K562 (cell line): ENCODE data around the gene GSDME. TPM values are rescaled to one million over a fixed set of nuclear protein-coding genes. Genes with fewer than 3 reads are reported as not detected.

ENCODE experiments used
- CXXC5 ChIP-seq: fragments of 250-450 bp; sonication (Bioruptor Pico); IDR thresholded peaks from 2 replicates; pipeline ENCODE4 v1.8.0; 2022; ENCODE audit warnings: inconsistent platforms, mild to moderate bottlenecking, moderate library complexity
- ELF1 ChIP-seq: fragments of 200-800 bp; sonication (Bioruptor generic); IDR thresholded peaks from 2 replicates; pipeline ENCODE4 v1.6.1; 2016; ENCODE audit warnings: missing genetic modification characterization, missing compliant biosample characterization
- ELK3 ChIP-seq: fragments of 450-650 bp; formaldehyde crosslinking; IDR thresholded peaks from 2 replicates; pipeline ENCODE4 v1.4.0; 2020; ENCODE audit warnings: mild to moderate bottlenecking
- FOXA3 ChIP-seq, 2 experiments: fragments of 450-650 bp in 1 of 2; sonication (generic) in 1 of 2; formaldehyde crosslinking; IDR thresholded peaks in 1 of 2; conservative IDR thresholded peaks in 1 of 2; 2 replicates each; pipeline versions ENCODE4 v1.4.0 to v1.8.0; 2020 to 2022; ENCODE audit warnings: mild to moderate bottlenecking in 2 of 2, missing genetic modification reagents in 1 of 2
- GATA2 ChIP-seq: sonication (generic); formaldehyde crosslinking; IDR thresholded peaks from 2 replicates; pipeline ENCODE4 v1.4.0; 2020; ENCODE audit warnings: mild to moderate bottlenecking, missing genetic modification reagents
- HCFC1 ChIP-seq: IDR thresholded peaks from 2 replicates; pipeline ENCODE4 v1.6.1; 2012; ENCODE audit warnings: low read depth, low read length, improper control_type of control experiment
- MAFG ChIP-seq: fragments of 450-650 bp; conservative IDR thresholded peaks from 2 replicates; pipeline ENCODE4 v1.6.1; 2016; ENCODE audit warnings: missing genetic modification characterization, missing compliant biosample characterization
- MAFK ChIP-seq: IDR thresholded peaks from 2 replicates; pipeline ENCODE4 v1.6.1; 2011; ENCODE audit warnings: low read length, improper control_type of control experiment
- MNT ChIP-seq, 2 experiments: fragments of 450-650 bp; conservative IDR thresholded peaks; 2 replicates each; pipeline ENCODE4 v1.6.1; 2017; ENCODE audit warnings: mild to moderate bottlenecking in 2 of 2, moderate library complexity in 2 of 2
- MTA3 ChIP-seq: fragments of 450-650 bp; formaldehyde crosslinking; IDR thresholded peaks from 2 replicates; pipeline ENCODE4 v1.6.1; 2017; ENCODE audit warnings: mild to moderate bottlenecking, borderline replicate concordance
- NFATC3 ChIP-seq: fragments of 450-650 bp; IDR thresholded peaks from 2 replicates; pipeline ENCODE4 v1.6.1; 2017; ENCODE audit warnings: mild to moderate bottlenecking
- PBX2 ChIP-seq, 2 experiments: IDR thresholded peaks in 1 of 2; conservative IDR thresholded peaks in 1 of 2; 2 replicates each; pipeline ENCODE4 v1.6.1; 2016; ENCODE audit warnings: low read depth in 2 of 2, mild to moderate bottlenecking in 1 of 2, missing compliant biosample characterization in 1 of 2, missing genetic modification characterization in 1 of 2, moderate library complexity in 1 of 2
- RCOR1 ChIP-seq, 2 experiments: IDR thresholded peaks; 2 replicates each; pipeline ENCODE4 v1.6.1; 2012; ENCODE audit warnings: low read depth in 2 of 2, low read length in 2 of 2, borderline replicate concordance in 1 of 2, improper control_type of control experiment in 1 of 2
- RHOXF2B ChIP-seq: fragments of 250-450 bp; sonication (Bioruptor Pico); conservative IDR thresholded peaks from 2 replicates; pipeline ENCODE4 v1.5.1; 2021
- TAL1 ChIP-seq: fragments of 450-650 bp; IDR thresholded peaks from 2 replicates; pipeline ENCODE4 v1.6.1; 2016; ENCODE audit warnings: mild to moderate bottlenecking
- USF2 ChIP-seq: sonication (generic); formaldehyde crosslinking; IDR thresholded peaks from 2 replicates; pipeline ENCODE4 v1.5.0; 2020; ENCODE audit warnings: missing genetic modification reagents
- ZNF3 ChIP-seq: fragments of 250-450 bp; sonication (Bioruptor Pico); IDR thresholded peaks from 2 replicates; pipeline ENCODE4 v1.5.0; 2021; ENCODE audit warnings: mild to moderate bottlenecking, moderate library complexity
- ZNF707 ChIP-seq: fragments of 250-450 bp; sonication (Bioruptor Pico); conservative IDR thresholded peaks from 2 replicates; pipeline ENCODE4 v1.8.0; 2022; ENCODE audit warnings: inconsistent platforms, mild to moderate bottlenecking, moderate library complexity
- polyA plus RNA-seq, 8 experiments: library from polyadenylated mRNA; depleted of rRNA in 4 of 8; stranded (reverse) in 5 of 8; unstranded in 3 of 8; fragments of >200 nt; fragmentation: Nextera tagmentation in 2 of 8; fragmentation: Illumina TruSeq in 1 of 8; extraction: Ambion mirVana in 2 of 8; extraction: Trizol in 1 of 8; gene quantifications; 2 replicates each; pipeline versions ENCODE4 v1.2.1 to v1.2.3, GENCODE V29; 2011 to 2014; ENCODE audit warnings: inconsistent platforms in 1 of 8, missing spikeins in 1 of 8
- total RNA-seq, 7 experiments: library from RNA; depleted of rRNA in 6 of 7; stranded (reverse); fragments of >200 nt in 6 of 7; fragmentation: Illumina TruSeq in 2 of 7; extraction: Trizol in 2 of 7; gene quantifications; 2 replicates each; pipeline versions ENCODE4 v1.2.1 to v1.2.3, GENCODE V29; 2011 to 2021; ENCODE audit warnings: low replicate concordance in 1 of 7

The GSDME gene
- total and polyA plus RNA-seq, 9 of the 15 experiments (the other 6 are each of a cell fraction or from before 2014, with no cell fraction given): 0.37 to 1.9 (median 0.62) TPM

- TF ChIP-seq USF2 (CRISPR knock-in tag) (no peak), GATA2 (CRISPR knock-in tag) (peak; percentile 71), ZNF3 (CRISPR knock-in tag) (no peak), HCFC1 (0 out of 2 replicates have a peak, but pooled peaks have one; percentile 21), PBX2 (CRISPR knock-in tag; IDR thresholded peaks at IDR 0.05; ENCODE audit: low read depth) (peak; percentile 74), PBX2 (tag; conservative IDR thresholded peaks at IDR 0.05; ENCODE audit: low read depth) (peak; percentile 99), MAFK (peak; percentile 73), ELF1 (tag) (0 out of 2 replicates have a peak, but pooled peaks have one; percentile 14), FOXA3 (CRISPR knock-in tag; conservative IDR thresholded peaks at IDR 0.05 in 1 of 2, IDR thresholded peaks at IDR 0.05 in 1 of 2) (0 out of 4 replicates have a peak, but pooled peaks of 1 of the 2 experiments have one; percentile 30), TAL1 (peak; percentile 39), MAFG (peak; percentile 89), RCOR1 (IDR thresholded peaks at IDR 0.05; ENCODE audit: borderline replicate concordance in 1 of 2, low read depth in 2 of 2, low read length in 2 of 2) (peak in 1 of 2 experiments; percentile 90; a peak in 2 of 4 replicates), MTA3 (peak; percentile 54; the same call in 1 of the 2 replicates), MNT (conservative IDR thresholded peaks at IDR 0.05) (peak in 1 of 2 experiments; percentile 70; a peak in 2 of 4 replicates), NFATC3 (peak; percentile 59; the same call in 1 of the 2 replicates), CXXC5 (peak; percentile 54), ELK3 (CRISPR knock-in tag) (no peak), ZNF707 (CRISPR knock-in tag) (no peak), RHOXF2B (CRISPR knock-in tag) (no peak)
These were observed 6.1 kb upstream of the GSDME start (continued) for GRCh38 chr7:24763303-24763901.
